ENCODE results near the gene ZNF462.
A peak's percentile ranks its signal among the peaks of the same experiment; 100 is the strongest.
"Not testable (repeated sequence)": the region's sequence is repeated elsewhere in the genome, so short reads cannot be mapped to it uniquely, and the experiment has no call there.

Gene ZNF462

GRCh38 chr9:106980551-106981101 lies 117.7 kb downstream of the ZNF462 start:
- DNase-seq (ENCODE audit: low read depth): peak; percentile 30
- H3K4me3 ChIP-seq (ENCODE audit: low read depth, low read length): no peak overlapping the region
- TF ChIP-seq CTCF (IDR thresholded peaks at IDR 0.05; ENCODE audit: insufficient read depth, low read depth, low read length, missing control alignments): no peak

GRCh38 chr9:106981396-106982287 lies 118.7 kb downstream of the ZNF462 start:
- DNase-seq (ENCODE audit: low read depth): peak; percentile 71
- H3K4me3 ChIP-seq (ENCODE audit: low read depth, low read length): no peak overlapping the region
- TF ChIP-seq CTCF (IDR thresholded peaks at IDR 0.05; ENCODE audit: insufficient read depth, low read depth, low read length, missing control alignments): no peak

- no peak for TF ChIP-seq CTCF (IDR thresholded peaks at IDR 0.05; ENCODE audit: insufficient read depth, low read depth, low read length, missing control alignments)
- DNase-seq (ENCODE audit: low read depth): no peak
- H3K4me3 ChIP-seq (ENCODE audit: low read depth, low read length): no peak overlapping the region
Measured at GRCh38 chr9:106982636-106983035, 119.7 kb downstream of the ZNF462 start.

- peak; percentile 4 for DNase-seq (ENCODE audit: low read depth)
- H3K4me3 ChIP-seq (ENCODE audit: low read depth, low read length): no peak overlapping the region
- TF ChIP-seq CTCF (IDR thresholded peaks at IDR 0.05; ENCODE audit: insufficient read depth, low read depth, low read length, missing control alignments): no peak
Measured at GRCh38 chr9:106983346-106983745, 120.4 kb downstream of the ZNF462 start.

GRCh38 chr9:106989904-106990303 lies 126.9 kb downstream of the ZNF462 start:
- not testable (repeated sequence) for H3K4me3 ChIP-seq (ENCODE audit: low read depth, low read length); DNase-seq (ENCODE audit: low read depth)

- no peak for TF ChIP-seq CTCF (IDR thresholded peaks at IDR 0.05; ENCODE audit: insufficient read depth, low read depth, low read length, missing control alignments)
- H3K4me3 ChIP-seq (ENCODE audit: low read depth, low read length): no peak overlapping the region
- DNase-seq (ENCODE audit: low read depth): no peak
Measured at GRCh38 chr9:106992186-106992585, 129.2 kb downstream of the ZNF462 start.

- TF ChIP-seq CTCF (IDR thresholded peaks at IDR 0.05; ENCODE audit: insufficient read depth, low read depth, low read length, missing control alignments): no peak
- no peak for DNase-seq (ENCODE audit: low read depth)
- no peak overlapping the region for H3K4me3 ChIP-seq (ENCODE audit: low read depth, low read length)
Measured at GRCh38 chr9:106993603-106994002, 130.6 kb downstream of the ZNF462 start.
